RPMI7951 (cell line): ENCODE results near the gene C20orf141. TPM values are rescaled to one million over a fixed set of nuclear protein-coding genes. Genes with fewer than 3 reads are reported as not detected.
A peak's percentile ranks its signal among the peaks of the same experiment; 100 is the strongest.
"Not testable (repeated sequence)": the region's sequence is repeated elsewhere in the genome, so short reads cannot be mapped to it uniquely, and the experiment has no call there.

Experiments used
- DNase-seq: peaks from one replicate; pipeline ENCODE4 v3.0.0-alpha.2; 2012; ENCODE audit warnings: low read depth
- total RNA-seq: library from RNA; depleted of rRNA; stranded (reverse); fragments of >200 nt; shearing (Covaris generic); gene quantifications from 2 replicates; pipeline ENCODE4 v1.2.3, GENCODE V29; 2014

The C20orf141 gene
- total RNA-seq, 1 experiment from 2014 or later, result not detected

DNA sequence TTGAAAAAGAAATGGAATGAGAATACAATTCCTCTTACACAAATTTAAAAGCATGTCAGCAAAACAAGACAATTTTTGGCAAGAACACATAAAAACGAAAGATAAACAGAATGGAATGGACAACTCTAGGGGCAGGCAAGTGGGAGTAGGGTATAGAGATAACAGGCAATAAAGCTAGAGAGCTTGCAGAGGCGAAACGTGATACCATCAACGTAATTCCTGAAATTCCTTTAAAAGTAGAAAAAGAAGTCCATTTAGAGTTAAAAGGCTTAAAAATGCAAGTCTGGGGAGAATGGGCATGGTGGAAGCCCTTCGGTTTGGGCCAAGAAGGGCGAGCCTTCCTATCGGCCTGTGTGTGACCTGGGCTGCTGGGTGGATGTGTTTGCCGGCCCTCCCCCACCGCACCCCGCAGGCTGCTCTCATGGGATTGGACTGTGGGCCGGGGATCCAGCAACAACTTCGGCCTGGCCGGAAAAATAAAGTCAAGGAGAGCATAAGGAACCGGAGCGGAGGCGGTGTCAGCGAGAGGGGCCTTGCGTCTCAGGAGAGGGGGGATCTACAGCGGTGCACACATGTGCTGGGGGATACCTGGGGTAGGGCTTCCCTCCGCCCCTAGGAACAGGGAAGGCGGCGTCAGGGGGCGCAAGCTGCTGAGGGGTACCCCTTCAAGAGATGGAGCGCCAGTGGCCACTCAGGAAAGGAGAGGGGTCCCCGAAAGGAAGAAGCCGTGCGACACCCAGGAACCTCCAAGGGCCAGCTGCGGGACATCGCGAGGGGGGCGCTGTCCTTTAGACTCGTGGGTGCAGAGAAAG, 5.5 kb downstream of the C20orf141 start:
- DNase-seq, result peak; percentile 40

GRCh38 chr20:2820896-2821869, 6.4 kb downstream of the C20orf141 start:
- no peak for DNase-seq

DNA sequence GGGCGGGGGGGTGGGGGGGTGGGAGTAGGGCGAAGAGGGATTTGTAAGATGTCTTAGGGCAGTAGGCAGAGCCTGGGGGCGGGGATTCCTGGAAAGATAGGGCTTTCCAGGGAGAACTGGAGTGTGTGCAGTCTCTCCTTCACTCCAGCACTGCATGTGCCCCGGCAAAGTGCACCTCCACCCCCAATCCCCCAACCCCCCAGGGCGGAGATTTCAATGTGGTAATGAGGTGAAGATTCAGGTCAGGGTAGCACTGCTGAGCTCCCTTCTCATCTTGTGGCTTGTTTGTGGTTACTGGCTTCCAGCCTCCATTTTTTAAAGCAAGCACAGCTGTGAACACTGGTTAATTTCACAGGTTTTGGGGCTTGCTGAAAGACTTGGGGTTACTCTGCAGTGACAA, 7.3 kb downstream of the C20orf141 start:
- peak; percentile 65 for DNase-seq

GRCh38 chr20:2825761-2826160, 11.0 kb downstream of the C20orf141 start:
- DNase-seq, result no peak

DNA sequence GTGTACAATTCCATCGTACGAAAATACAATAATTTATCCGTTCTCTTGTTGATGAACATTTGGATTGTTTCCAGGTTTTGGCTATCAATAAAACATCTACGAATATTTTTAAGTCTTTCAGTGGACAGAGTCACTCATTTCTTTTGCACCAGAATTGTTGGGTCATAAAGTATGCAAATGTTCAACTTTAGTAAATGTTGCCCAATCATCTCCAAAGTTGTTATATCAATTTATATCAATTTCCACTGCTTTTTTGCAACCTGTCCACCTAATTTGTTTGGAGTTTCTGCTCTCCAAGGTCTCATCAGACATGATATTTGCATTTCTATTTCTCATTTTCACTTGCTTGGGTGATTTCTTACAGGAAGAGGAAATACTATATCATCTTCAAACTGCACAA, 11.9 kb downstream of the C20orf141 start:
- no peak for DNase-seq

GRCh38 chr20:2829376-2829775, 14.6 kb downstream of the C20orf141 start:
- no peak for DNase-seq

DNA sequence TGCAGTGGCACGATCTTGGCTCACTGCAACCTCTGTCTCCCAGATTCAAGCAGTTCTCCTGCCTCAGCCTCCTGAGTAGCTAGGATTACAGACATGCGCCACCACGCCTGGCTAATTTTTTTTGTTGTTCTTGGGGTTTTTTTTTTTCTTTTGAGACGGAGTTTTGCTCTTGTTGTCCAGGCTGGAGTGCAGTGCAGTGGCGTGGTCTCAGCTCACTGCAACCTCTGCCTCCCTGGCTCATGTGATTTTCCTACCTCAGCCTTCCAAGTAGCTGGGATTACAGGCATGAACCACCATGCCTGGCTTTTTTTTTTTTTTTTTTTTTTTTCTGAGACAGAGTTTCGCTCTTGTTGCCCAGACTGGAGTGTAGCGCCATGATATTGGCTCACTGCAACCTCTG, 16.4 kb downstream of the C20orf141 start:
- not testable (repeated sequence) for DNase-seq

GRCh38 chr20:2833761-2834160, 19.0 kb downstream of the C20orf141 start:
- no peak for DNase-seq

- no peak for DNase-seq
Measured at GRCh38 chr20:2834401-2835110, 19.8 kb downstream of the C20orf141 start.

- DNase-seq, result no peak
Measured at GRCh38 chr20:2835331-2835796, 20.6 kb downstream of the C20orf141 start.

GRCh38 chr20:2836035-2836434, 21.2 kb downstream of the C20orf141 start:
- no peak for DNase-seq

GRCh38 chr20:2837221-2837960, 22.6 kb downstream of the C20orf141 start:
- DNase-seq, result no peak

GRCh38 chr20:2838170-2838797, 23.5 kb downstream of the C20orf141 start:
- DNase-seq, result no peak

DNA sequence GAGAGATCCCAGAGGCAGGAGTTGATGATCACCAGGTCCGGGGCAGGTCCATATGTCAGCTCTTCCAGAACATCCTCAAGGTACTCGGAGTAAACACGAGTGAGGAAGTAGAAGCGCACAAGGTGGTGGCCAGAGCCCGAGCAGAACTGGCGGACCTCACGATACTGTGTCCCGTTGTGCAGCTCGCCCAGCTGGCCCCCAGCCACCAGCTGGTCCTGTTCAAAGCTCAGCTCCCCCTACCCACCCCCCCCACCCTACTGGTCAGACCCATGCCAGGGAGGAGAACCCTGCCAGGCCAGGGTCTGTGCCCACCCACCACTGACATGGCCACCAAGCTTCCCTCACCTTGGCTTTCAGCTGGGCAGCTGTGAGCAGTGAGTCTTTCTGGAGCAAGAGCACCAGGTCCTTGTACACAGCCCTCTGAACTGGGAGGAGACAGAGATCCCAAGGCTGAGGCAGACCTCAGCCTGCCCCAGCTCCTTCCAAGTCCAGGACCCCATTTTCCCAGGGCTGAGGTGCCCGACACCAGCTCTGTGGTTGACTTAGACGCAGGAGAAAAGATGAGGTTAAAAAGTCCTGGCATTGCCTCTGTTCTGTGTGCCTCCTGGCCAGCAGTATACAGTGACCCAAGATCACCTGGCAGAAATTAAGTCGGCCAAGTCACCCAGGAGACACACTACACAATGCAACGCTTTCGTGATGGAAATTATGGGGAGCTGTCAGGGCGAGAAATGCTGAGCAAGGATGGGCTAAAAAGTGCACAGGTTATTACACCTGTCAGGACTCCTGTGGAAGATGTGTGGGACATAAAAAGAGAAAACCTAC, 24.3 kb downstream of the C20orf141 start:
- no peak for DNase-seq

GRCh38 chr20:2839732-2840137, 24.9 kb downstream of the C20orf141 start:
- DNase-seq, result no peak

DNA sequence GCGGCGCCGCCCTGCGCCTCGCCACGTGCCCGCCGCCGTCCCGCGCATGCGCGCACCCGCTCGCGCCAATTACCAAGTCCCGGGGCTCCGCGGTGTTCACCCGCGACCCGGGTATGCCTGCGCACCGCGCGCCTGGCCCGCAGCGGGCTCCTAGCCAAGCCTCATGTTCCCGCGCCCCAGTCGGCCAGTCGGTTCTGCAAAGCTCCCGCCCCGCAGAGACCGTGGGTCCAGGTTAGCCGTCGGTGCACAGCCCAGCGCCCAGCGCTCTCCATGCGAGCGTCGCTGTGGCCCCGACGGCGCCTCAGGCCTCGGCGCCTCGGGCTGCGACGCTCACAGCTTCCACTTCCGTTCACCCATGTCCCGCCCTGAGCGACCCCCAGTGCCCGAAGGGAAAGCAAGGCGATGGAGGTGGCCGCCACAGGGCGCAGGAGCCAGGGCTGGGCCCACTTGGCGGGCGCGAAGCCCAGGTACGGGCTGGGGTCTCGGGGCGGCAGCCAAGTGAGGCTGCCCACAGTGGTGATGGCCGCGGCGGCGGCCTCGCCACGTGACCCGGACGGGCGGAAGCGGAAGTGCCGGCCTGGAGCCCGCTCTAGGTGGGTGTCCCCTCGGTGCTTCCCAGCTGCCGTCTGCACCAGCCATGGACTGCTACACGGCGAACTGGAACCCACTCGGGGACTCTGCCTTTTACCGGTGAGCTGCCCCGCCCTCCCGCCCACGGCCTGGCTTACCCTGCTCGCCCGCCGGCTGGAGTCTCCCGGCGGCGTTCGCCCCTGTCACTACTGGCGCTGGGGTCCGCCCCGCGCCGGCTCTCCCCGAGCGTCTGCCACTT, 25.6 kb downstream of the C20orf141 start, which contains the start of the genes PCED1A and VPS16:
Gene PCED1A (minus strand): TSS at position 518 of the 829 bp plus-strand sequence. CDS start 743 bp downstream, outside the sequence.
Gene VPS16 (plus strand): TSS at position 608 of the 829 bp plus-strand sequence. CDS start 30 bp downstream, at position 638.
- DNase-seq, result peak; percentile 91

DNA sequence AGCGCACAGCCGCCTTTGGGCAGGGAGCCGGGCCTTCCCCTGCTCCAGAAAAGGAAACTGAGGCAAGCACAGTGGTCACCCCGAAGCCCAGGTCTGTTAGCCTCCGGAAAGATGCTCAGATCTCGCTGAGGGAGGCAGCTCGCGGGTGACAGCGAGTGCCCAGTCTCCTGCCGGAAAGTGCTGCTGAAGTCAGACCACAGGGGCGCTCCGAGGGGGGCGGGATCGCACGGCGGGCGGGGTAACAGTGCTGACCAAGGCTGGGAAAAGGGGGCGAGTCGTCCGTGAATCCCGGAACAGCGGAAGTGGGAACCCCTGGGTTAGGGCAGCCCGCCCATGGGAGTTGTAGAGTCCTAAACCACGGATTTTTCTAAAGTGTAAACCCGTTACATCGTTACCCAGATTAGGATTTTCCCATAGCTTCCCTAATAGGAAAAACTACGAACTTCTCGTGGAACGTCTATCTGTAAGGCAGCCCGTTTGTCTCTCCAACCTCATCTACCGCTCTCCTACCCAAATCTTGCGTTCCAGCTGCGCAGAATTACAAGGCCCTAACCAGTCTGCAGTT, 26.3 kb downstream of the C20orf141 start:
- DNase-seq, result peak; percentile 80

- no peak for DNase-seq
Measured at GRCh38 chr20:2845607-2846006, 30.8 kb downstream of the C20orf141 start.
